Stimulated activated naive CD8-positive, alpha-beta T cell treated with anti-CD3 and anti-CD28 coated beads, Interleukin-15, Interleukin-2, amounts not matched to agents 100 ng/mL and 50 ng/mL, for 24 hours (primary cell): ENCODE results near the gene PRRX1.

ENCODE experiments used
- H3K27ac Mint-ChIP-seq: one replicate; pipeline ENCODE4 v1.8.0; 2021; ENCODE audit warnings: mild to moderate bottlenecking, mixed read lengths
- H3K27me3 Mint-ChIP-seq: one replicate; pipeline ENCODE4 v1.8.0; 2021; ENCODE audit warnings: mixed read lengths
- H3K36me3 Mint-ChIP-seq: one replicate; pipeline ENCODE4 v1.8.0; 2021; ENCODE audit warnings: low read depth, mixed read lengths
- H3K4me1 Mint-ChIP-seq: one replicate; pipeline ENCODE4 v1.8.0; 2021; ENCODE audit warnings: low read depth, mixed read lengths
- H3K4me3 Mint-ChIP-seq: one replicate; pipeline ENCODE4 v1.8.0; 2021; ENCODE audit warnings: mild to moderate bottlenecking, mixed read lengths
- H3K9me3 Mint-ChIP-seq: one replicate; pipeline ENCODE4 v1.8.0; 2021; ENCODE audit warnings: mixed read lengths

PRRX1 gene

DNA sequence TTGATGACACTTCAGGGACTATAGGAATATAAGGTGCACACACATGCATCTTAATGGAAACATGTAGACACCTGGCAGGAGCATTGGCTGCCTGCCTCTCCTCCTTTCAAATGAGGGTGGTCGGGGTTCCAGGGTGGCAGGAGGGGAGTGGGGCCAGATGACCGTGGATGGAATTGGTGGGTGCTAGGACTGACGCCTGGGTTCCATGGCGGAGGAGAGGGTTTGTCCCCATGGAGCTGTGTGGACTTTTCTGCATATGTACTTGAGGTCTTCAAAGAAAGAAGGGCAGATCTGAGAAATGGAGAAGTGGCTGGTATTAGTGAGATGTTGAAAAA is 7.7 kb downstream of the PRRX1 start:
- no peaks in the 10 kb centered on the region for H3K36me3 Mint-ChIP-seq
- H3K4me3 Mint-ChIP-seq, result no peak overlapping the region
- H3K4me1 Mint-ChIP-seq, result peaks cover 13% of the 10 kb centered on the region
- peaks cover 81% of the 10 kb centered on the region for H3K27me3 Mint-ChIP-seq
- no peak overlapping the region for H3K27ac Mint-ChIP-seq
- no peaks in the 10 kb centered on the region for H3K9me3 Mint-ChIP-seq

- H3K27ac Mint-ChIP-seq, result no peak overlapping the region
- no peaks in the 10 kb centered on the region for H3K36me3 Mint-ChIP-seq
- H3K9me3 Mint-ChIP-seq, result no peaks in the 10 kb centered on the region
- no peak overlapping the region for H3K4me3 Mint-ChIP-seq
- H3K4me1 Mint-ChIP-seq, result peaks cover 8% of the 10 kb centered on the region
- peaks cover 74% of the 10 kb centered on the region for H3K27me3 Mint-ChIP-seq
Measured at GRCh38 chr1:170672316-170672715, 8.4 kb downstream of the PRRX1 start.

GRCh38 chr1:170674239-170674638 is 10.3 kb downstream of the PRRX1 start:
- Mint-ChIP-seq H3K36me3 (no peaks in the 10 kb centered on the region), H3K4me1 (no peaks in the 10 kb centered on the region), H3K9me3 (no peaks in the 10 kb centered on the region), H3K27me3 (peaks cover 64% of the 10 kb centered on the region), H3K4me3 (no peak overlapping the region), H3K27ac (no peak overlapping the region)

DNA sequence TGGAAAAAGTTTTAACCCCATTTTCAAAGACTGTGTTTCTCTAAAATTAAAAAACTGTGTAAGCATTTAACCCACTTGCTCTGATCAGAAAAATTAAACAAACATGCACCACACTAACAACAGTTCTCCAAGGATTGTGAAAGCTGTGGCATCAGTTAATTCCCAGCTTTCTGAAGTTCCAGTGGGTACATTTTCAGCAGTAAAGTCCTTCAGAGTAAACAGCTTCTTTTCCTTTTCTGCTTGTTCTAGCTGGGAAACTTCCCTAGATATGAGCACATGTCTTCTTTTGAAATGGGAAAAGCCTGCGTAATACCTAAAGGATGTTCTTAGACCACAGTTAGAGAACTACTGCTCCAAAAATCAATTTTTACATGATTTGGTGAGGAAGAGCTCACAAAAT is 11.1 kb downstream of the PRRX1 start:
- H3K27me3 Mint-ChIP-seq, result peaks cover 61% of the 10 kb centered on the region
- H3K27ac Mint-ChIP-seq, result no peak overlapping the region
- no peak overlapping the region for H3K4me3 Mint-ChIP-seq
- no peaks in the 10 kb centered on the region for H3K9me3 Mint-ChIP-seq
- H3K36me3 Mint-ChIP-seq, result no peaks in the 10 kb centered on the region
- H3K4me1 Mint-ChIP-seq, result no peaks in the 10 kb centered on the region

DNA sequence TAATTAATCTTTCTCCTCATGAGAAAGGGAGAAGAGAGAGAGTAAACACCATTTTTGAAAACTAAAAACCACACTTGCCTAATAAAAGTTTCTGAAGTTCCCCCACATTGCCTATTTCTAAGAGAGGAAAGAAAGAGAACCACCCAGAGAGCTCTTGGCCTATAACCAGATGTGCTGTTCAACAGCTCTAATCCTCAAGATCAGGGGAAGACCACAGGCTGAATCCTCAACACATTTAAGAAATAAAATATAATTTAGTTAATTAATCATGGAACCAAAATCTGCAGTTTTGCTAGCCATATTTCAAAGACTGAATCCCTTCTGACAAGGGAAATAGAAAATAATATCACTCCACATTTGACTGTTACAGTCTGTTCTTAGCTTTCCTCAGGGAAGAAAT is 11.9 kb downstream of the PRRX1 start:
- no peaks in the 10 kb centered on the region for H3K36me3 Mint-ChIP-seq
- no peaks in the 10 kb centered on the region for H3K9me3 Mint-ChIP-seq
- H3K4me1 Mint-ChIP-seq, result no peaks in the 10 kb centered on the region
- H3K4me3 Mint-ChIP-seq, result no peak overlapping the region
- peaks cover 59% of the 10 kb centered on the region for H3K27me3 Mint-ChIP-seq
- no peak overlapping the region for H3K27ac Mint-ChIP-seq

DNA sequence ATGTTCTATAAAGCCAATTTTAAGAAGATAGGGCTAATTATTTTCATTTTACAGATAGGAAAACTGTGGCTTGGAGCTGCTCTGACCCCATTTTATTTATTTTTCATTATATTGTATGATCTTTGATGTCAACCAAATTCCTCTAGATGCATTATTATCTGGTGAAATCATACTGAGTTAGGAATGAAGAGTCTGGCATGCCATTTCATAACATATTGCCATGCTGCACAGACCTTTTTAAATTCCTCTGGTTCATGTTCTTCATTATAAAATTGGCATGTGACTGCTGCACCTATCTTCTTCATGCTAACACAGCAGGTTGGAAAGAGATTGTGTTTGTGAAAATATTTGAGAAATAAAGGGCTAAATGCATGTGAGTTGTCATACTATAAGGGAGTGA is 12.7 kb downstream of the PRRX1 start:
- H3K4me1 Mint-ChIP-seq, result no peaks in the 10 kb centered on the region
- peaks cover 57% of the 10 kb centered on the region for H3K27me3 Mint-ChIP-seq
- H3K4me3 Mint-ChIP-seq, result no peak overlapping the region
- H3K36me3 Mint-ChIP-seq, result no peaks in the 10 kb centered on the region
- no peak overlapping the region for H3K27ac Mint-ChIP-seq
- no peaks in the 10 kb centered on the region for H3K9me3 Mint-ChIP-seq

DNA sequence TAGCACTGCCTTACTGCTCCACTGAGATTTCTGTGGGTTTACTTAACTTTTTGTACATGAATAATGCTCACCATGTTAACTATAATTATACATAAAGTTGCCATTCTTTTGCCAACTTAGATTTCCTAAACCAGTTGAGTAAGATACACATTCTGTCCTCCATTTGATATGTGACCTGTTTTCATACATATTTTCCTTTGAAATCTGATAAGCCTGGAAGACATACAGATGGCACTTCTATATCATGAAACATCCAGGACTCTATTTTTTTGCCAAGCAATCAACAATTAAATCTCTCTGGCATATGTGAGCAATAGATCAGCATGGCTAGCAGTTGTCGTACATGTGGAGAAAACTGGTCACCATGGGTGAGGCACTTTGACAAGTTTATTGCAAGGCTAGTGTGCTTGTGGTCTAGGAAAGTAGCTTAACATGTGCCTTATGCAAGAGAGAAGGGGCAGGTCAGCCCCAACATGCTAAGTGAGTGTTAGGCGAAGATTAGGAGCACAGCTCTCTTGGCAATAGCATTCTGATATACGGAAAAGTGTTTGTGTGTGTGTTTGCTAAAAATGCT is 14.2 kb downstream of the PRRX1 start:
- H3K4me1 Mint-ChIP-seq, result no peaks in the 10 kb centered on the region
- H3K27ac Mint-ChIP-seq, result no peak overlapping the region
- H3K27me3 Mint-ChIP-seq, result peaks cover 45% of the 10 kb centered on the region
- no peak overlapping the region for H3K4me3 Mint-ChIP-seq
- H3K36me3 Mint-ChIP-seq, result no peaks in the 10 kb centered on the region
- no peaks in the 10 kb centered on the region for H3K9me3 Mint-ChIP-seq

DNA sequence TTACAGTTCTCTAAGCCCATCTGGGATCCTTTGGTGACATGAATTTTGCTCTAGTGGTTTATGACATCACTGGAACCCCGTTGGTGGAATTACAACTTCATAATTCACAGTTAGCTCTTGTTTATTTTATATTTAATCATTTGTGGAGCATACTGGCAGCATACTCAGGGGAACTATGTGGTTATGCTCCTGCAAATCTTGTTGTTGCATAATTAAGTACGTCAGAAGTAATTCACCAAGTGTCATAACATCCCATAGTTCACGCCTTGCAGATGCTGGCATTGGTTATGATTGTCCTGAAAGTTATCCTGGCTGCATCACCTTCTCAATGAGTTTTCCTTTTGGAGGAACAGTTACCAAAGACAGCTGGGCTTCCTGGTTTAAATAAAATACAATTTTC is 16.5 kb downstream of the PRRX1 start:
- H3K27ac Mint-ChIP-seq, result no peak overlapping the region
- no peaks in the 10 kb centered on the region for H3K9me3 Mint-ChIP-seq
- no peak overlapping the region for H3K4me3 Mint-ChIP-seq
- no peaks in the 10 kb centered on the region for H3K36me3 Mint-ChIP-seq
- peaks cover 45% of the 10 kb centered on the region for H3K27me3 Mint-ChIP-seq
- no peaks in the 10 kb centered on the region for H3K4me1 Mint-ChIP-seq

GRCh38 chr1:170682169-170682568 is 18.2 kb downstream of the PRRX1 start:
- no peaks in the 10 kb centered on the region for H3K36me3 Mint-ChIP-seq
- no peaks in the 10 kb centered on the region for H3K9me3 Mint-ChIP-seq
- H3K27ac Mint-ChIP-seq, result no peak overlapping the region
- no peaks in the 10 kb centered on the region for H3K4me1 Mint-ChIP-seq
- no peak overlapping the region for H3K4me3 Mint-ChIP-seq
- H3K27me3 Mint-ChIP-seq, result peaks cover 56% of the 10 kb centered on the region

DNA sequence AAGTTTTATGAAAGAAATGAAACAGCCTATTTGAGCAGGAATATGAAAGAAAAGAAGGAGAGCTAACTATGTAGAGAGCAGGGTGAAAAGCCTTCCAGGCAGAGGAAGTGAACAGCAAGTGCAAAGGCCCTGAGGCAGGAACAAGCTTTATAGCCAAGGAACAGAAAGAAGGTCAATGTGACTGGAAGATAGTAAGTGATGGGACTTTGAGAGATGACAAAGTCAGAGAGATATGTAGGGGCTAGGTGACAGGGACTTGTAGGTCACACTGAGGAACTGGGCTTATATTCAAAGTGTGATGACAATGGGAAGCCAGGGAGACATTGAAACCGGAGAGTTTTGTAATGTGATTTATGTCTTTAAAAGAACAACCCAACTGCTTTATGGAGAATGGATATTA is 18.9 kb downstream of the PRRX1 start:
- Mint-ChIP-seq H3K4me3 (no peak overlapping the region), H3K27ac (no peak overlapping the region), H3K9me3 (no peaks in the 10 kb centered on the region), H3K4me1 (no peaks in the 10 kb centered on the region), H3K27me3 (peaks cover 58% of the 10 kb centered on the region), H3K36me3 (no peaks in the 10 kb centered on the region)

DNA sequence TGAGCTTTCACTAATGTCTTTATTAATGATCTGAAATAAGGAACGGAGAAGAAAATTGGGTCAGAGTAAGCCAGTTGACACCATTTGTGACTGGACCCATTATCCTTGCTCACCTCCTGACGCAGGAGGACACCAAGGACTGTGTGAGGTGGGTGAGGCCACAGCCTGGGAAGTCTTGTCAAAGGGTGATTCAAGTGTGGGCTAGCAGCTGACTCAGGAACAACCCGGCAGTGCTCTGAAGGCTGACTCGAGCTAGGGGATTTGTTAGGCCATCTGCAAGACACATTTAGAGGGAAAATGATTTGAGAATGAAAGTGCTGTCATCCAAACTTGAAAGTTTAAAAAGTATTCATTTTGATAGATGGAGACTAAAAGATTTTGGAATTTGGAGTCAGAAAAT is 21.2 kb downstream of the PRRX1 start:
- Mint-ChIP-seq H3K4me1 (no peaks in the 10 kb centered on the region), H3K4me3 (no peak overlapping the region), H3K27me3 (peaks cover 57% of the 10 kb centered on the region), H3K36me3 (no peaks in the 10 kb centered on the region), H3K9me3 (no peaks in the 10 kb centered on the region), H3K27ac (no peak overlapping the region)

- Mint-ChIP-seq H3K4me1 (no peaks in the 10 kb centered on the region), H3K9me3 (no peaks in the 10 kb centered on the region), H3K27me3 (peaks cover 53% of the 10 kb centered on the region), H3K36me3 (no peaks in the 10 kb centered on the region), H3K4me3 (no peak overlapping the region), H3K27ac (no peak overlapping the region)
Measured at GRCh38 chr1:170686291-170686690, 22.4 kb downstream of the PRRX1 start.

GRCh38 chr1:170687621-170688020 is 23.7 kb downstream of the PRRX1 start:
- Mint-ChIP-seq H3K4me1 (no peaks in the 10 kb centered on the region), H3K36me3 (no peaks in the 10 kb centered on the region), H3K9me3 (no peaks in the 10 kb centered on the region), H3K27ac (no peak overlapping the region), H3K4me3 (no peak overlapping the region), H3K27me3 (peaks cover 58% of the 10 kb centered on the region)

- Mint-ChIP-seq H3K27me3 (peaks cover 48% of the 10 kb centered on the region), H3K9me3 (no peaks in the 10 kb centered on the region), H3K36me3 (no peaks in the 10 kb centered on the region), H3K27ac (no peak overlapping the region), H3K4me1 (no peaks in the 10 kb centered on the region), H3K4me3 (no peak overlapping the region)
Measured at GRCh38 chr1:170691258-170691657, 27.3 kb downstream of the PRRX1 start.

DNA sequence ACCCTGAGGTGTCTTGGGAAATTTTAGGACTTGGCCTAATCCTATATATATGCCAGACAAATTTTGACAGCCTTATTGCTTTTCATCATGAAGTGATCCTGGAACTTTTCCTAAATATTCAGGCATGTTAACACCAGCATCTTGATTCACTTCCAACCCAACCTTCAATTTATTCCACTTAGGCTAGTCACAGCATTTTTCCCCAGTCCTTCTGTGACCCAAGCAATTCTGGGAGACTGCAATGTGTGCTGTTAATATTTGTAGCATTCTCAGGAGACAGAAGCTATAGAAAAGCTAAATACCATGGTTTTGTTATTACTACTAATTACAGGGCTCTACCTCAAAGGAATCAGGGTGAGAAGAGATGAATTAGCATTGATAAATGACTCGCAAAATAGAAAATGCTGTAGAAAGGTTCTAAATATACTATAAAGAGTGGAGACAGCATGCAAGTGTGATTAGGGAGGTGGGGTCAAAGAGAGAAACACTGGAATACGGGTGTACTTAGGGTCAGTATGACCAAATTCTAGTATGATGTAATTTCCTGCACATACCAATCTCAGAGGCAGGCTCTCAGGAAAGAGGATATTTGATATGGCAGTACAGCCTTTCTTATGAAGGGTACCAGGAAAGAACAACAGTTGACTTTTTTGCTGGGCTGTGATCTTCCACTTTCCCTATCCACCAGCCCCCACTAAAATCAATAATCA is 29.1 kb downstream of the PRRX1 start:
- Mint-ChIP-seq H3K4me3 (no peak overlapping the region), H3K27me3 (peaks cover 36% of the 10 kb centered on the region), H3K4me1 (no peaks in the 10 kb centered on the region), H3K9me3 (no peaks in the 10 kb centered on the region), H3K36me3 (no peaks in the 10 kb centered on the region), H3K27ac (no peak overlapping the region)
